Prostate gland (tissue), 2 donors: ENCODE results near the gene PDE8B. TPM values are rescaled to one million over a fixed set of nuclear protein-coding genes. Genes with fewer than 3 reads are reported as not detected.
A peak's percentile ranks its signal among the peaks of the same experiment; 100 is the strongest.

Experiments
- DNase-seq: peaks from one replicate; pipeline ENCODE4 v3.0.0-alpha.2; 2019; ENCODE audit warnings: low spot score
- H3K27ac ChIP-seq, 2 donors: fragments of 200-600 bp; sonication (generic); 2 replicates each; pipeline ENCODE4 v1.5.1; 2017 to 2019
- H3K27me3 ChIP-seq: fragments of 200-600 bp; sonication (generic); replicated peaks from 2 replicates; pipeline ENCODE4 v1.5.1; 2019; ENCODE audit not compliant: insufficient read depth
- H3K36me3 ChIP-seq, 2 donors: fragments of 200-600 bp; sonication (generic); 1 replicate in 1 of 2; 2 replicates in 1 of 2; pipeline versions ENCODE4 v1.5.1 to v1.8.1; 2017 to 2019
- H3K4me1 ChIP-seq: fragments of 200-600 bp; sonication (generic); replicated peaks from 2 replicates; pipeline ENCODE4 v1.5.1; 2019
- H3K4me3 ChIP-seq, 2 donors: fragments of 200-600 bp; sonication (generic); 2 replicates each; pipeline ENCODE4 v1.5.1; 2017 to 2019
- H3K9me3 ChIP-seq: fragments of 200-600 bp; sonication (generic); 2 replicates; pipeline ENCODE4 v1.5.1; 2017
- CTCF ChIP-seq, 4 experiments: fragments of 200-600 bp in 2 of 4; fragments of 450-650 bp in 2 of 4; sonication (generic) in 2 of 4; IDR thresholded peaks; 1 replicate in 3 of 4; 2 replicates in 1 of 4; pipeline ENCODE4 v1.5.1; 2016 to 2019; ENCODE audit warnings: antibody characterized with exemption in 4 of 4, mild to moderate bottlenecking in 2 of 4, moderate library complexity in 2 of 4
- POLR2A ChIP-seq: fragments of 450-650 bp; IDR thresholded peaks from one replicate; pipeline ENCODE4 v1.6.1; 2016; ENCODE audit warnings: antibody characterized with exemption, mild to moderate bottlenecking
- POLR2AphosphoS5 ChIP-seq: sonication (generic); formaldehyde crosslinking; IDR thresholded peaks from one replicate; pipeline ENCODE4 v1.6.1; 2017; ENCODE audit warnings: antibody characterized with exemption
- WGBS: methylation state at CpG from one replicate; pipeline ENCODE4 v1.1.5; 2018; 5-methylcytosine and 5-hydroxymethylcytosine counted together
- intact Hi-C: fragments of 100-400 bp; cut with DNase I; formaldehyde crosslinking; loops from one replicate; pipeline ENCODE4 v1.14.2; 2022
- total RNA-seq, 2 donors: library from RNA; depleted of rRNA; stranded (reverse); fragments of >200 nt; gene quantifications; one replicate each; pipeline ENCODE4 v1.1.0, GENCODE V29; 2016

Gene PDE8B
- total RNA-seq, 2 donors from 2014 or later = 25.6 to 66.0 TPM

GRCh38 chr5:77181173-77181572 lies 29.3 kb upstream of the PDE8B start:
- H3K4me3 ChIP-seq = peak overlapping the region; percentile 43 to 49
- 14% methylated on average over 15 of the region's 15 CpGs for WGBS
- no peak for DNase-seq
- no peaks in the 10 kb centered on the region for H3K36me3 ChIP-seq
- H3K4me1 ChIP-seq = no peaks in the 10 kb centered on the region
- no peaks in the 10 kb centered on the region for H3K27me3 ChIP-seq
- TF ChIP-seq POLR2AphosphoS5 (no peak), POLR2A (no peak), CTCF (IDR thresholded peaks at IDR 0.05) (no peak)
- intact Hi-C loops = no loop called here
- no peaks in the 10 kb centered on the region for H3K9me3 ChIP-seq
- peak overlapping the region; percentile 5 to 61 for H3K27ac ChIP-seq

GRCh38 chr5:77181596-77182304 lies 28.7 kb upstream of the PDE8B start:
- Histone ChIP-seq H3K36me3 (no peaks in the 10 kb centered on the region), H3K9me3 (no peaks in the 10 kb centered on the region), H3K4me1 (peaks cover 5% of the 10 kb centered on the region), H3K4me3 (peak overlapping the region in 1 of 2 donors; percentile 49), H3K27me3 (no peaks in the 10 kb centered on the region), H3K27ac (peak overlapping the region; percentile 5 to 61)
- TF ChIP-seq POLR2A (no peak), POLR2AphosphoS5 (no peak), CTCF (IDR thresholded peaks at IDR 0.05) (no peak)
- 64% methylated on average over 15 of the region's 15 CpGs for WGBS
- intact Hi-C loops = no loop called here
- no peak for DNase-seq

GRCh38 chr5:77182367-77182766 lies 28.1 kb upstream of the PDE8B start:
- intact Hi-C loops = no loop called here
- TF ChIP-seq POLR2A = no peak
- TF ChIP-seq CTCF (IDR thresholded peaks at IDR 0.05) = no peak
- no peak for TF ChIP-seq POLR2AphosphoS5

GRCh38 chr5:77186652-77187370 lies 23.7 kb upstream of the PDE8B start:
- Histone ChIP-seq H3K36me3 (no peaks in the 10 kb centered on the region), H3K27me3 (no peaks in the 10 kb centered on the region), H3K27ac (no peak overlapping the region), H3K9me3 (no peaks in the 10 kb centered on the region), H3K4me3 (no peak overlapping the region), H3K4me1 (peaks cover 5% of the 10 kb centered on the region)
- TF ChIP-seq POLR2AphosphoS5 (peak; percentile 20), POLR2A (no peak)
- intact Hi-C loops = no loop called here
- 94% methylated on average over 2 of the region's 2 CpGs for WGBS
- DNase-seq = no peak

More at GRCh38 chr5:77182367-77182766, 28.1 kb upstream of the PDE8B start:
- Histone ChIP-seq H3K36me3 (no peaks in the 10 kb centered on the region), H3K27me3 (no peaks in the 10 kb centered on the region), H3K4me1 (peaks cover 5% of the 10 kb centered on the region), H3K27ac (peak overlapping the region in 1 of 2 donors; percentile 61), H3K4me3 (no peak overlapping the region), H3K9me3 (no peaks in the 10 kb centered on the region)
- no peak for DNase-seq
- WGBS = 79% methylated on average over 1 of the region's 1 CpG

GRCh38 chr5:77189421-77189820 lies 21.1 kb upstream of the PDE8B start:
- Histone ChIP-seq H3K27me3 (no peaks in the 10 kb centered on the region), H3K4me3 (no peak overlapping the region), H3K9me3 (no peaks in the 10 kb centered on the region), H3K4me1 (peaks cover 5% of the 10 kb centered on the region), H3K36me3 (no peaks in the 10 kb centered on the region), H3K27ac (no peak overlapping the region)
- DNase-seq = no peak
- intact Hi-C loops = no loop called here
- no peak for TF ChIP-seq POLR2A
- TF ChIP-seq CTCF (IDR thresholded peaks at IDR 0.05) = no peak
- TF ChIP-seq POLR2AphosphoS5 = no peak
- 93% methylated on average over 2 of the region's 2 CpGs for WGBS
